OCI-LY1 (cell line): ENCODE data around the gene AGAP9.

Source experiments
- H2AFZ ChIP-seq: fragments of 200-600 bp; sonication (generic), shearing (Covaris generic); 2 replicates; pipeline ENCODE4 v1.6.0; 2014; ENCODE audit warnings: antibody characterized with exemption, mild to moderate bottlenecking, low read length
- H3F3A ChIP-seq: fragments of 200-600 bp; sonication (generic), shearing (Covaris generic); 2 replicates; pipeline ENCODE4 v1.6.0; 2014; ENCODE audit warnings: mild to moderate bottlenecking, antibody characterized with exemption, low read length, moderate library complexity; ENCODE audit not compliant: insufficient read depth
- H3K27ac ChIP-seq: fragments of 200-600 bp; sonication (generic); 2 replicates; pipeline ENCODE4 v1.5.1; 2014; ENCODE audit warnings: low read length, mixed run types, mild to moderate bottlenecking, low read depth; ENCODE audit not compliant: poor library complexity, severe bottlenecking
- H3K27me3 ChIP-seq: fragments of 200-600 bp; sonication (generic); 2 replicates; pipeline ENCODE4 v1.6.0; 2014; ENCODE audit warnings: antibody characterized with exemption, mild to moderate bottlenecking, low read length, moderate library complexity; ENCODE audit not compliant: insufficient read depth
- H3K36me3 ChIP-seq: fragments of 200-600 bp; sonication (generic); 2 replicates; pipeline ENCODE4 v1.6.1; 2014; ENCODE audit warnings: mild to moderate bottlenecking, antibody characterized with exemption, low read length, moderate library complexity, mixed read lengths; ENCODE audit not compliant: insufficient read depth
- H3K4me1 ChIP-seq: fragments of 200-600 bp; sonication (generic); 2 replicates; pipeline ENCODE4 v1.5.1; 2014; ENCODE audit warnings: mild to moderate bottlenecking, low read length, moderate library complexity; ENCODE audit not compliant: insufficient read depth, severe bottlenecking
- H3K4me2 ChIP-seq: fragments of 200-600 bp; sonication (generic), shearing (Covaris generic); 2 replicates; pipeline ENCODE4 v1.6.1; 2014; ENCODE audit warnings: low read length
- H3K4me3 ChIP-seq: fragments of 200-600 bp; sonication (generic); 2 replicates; pipeline ENCODE4 v1.5.1; 2014; ENCODE audit warnings: low read length, low read depth, mild to moderate bottlenecking, mixed read lengths; ENCODE audit not compliant: poor library complexity, severe bottlenecking
- H3K79me2 ChIP-seq: fragments of 200-600 bp; shearing (Covaris generic); 2 replicates; pipeline ENCODE4 v1.6.1; 2016; ENCODE audit warnings: mixed run types, low read length, mixed read lengths; ENCODE audit not compliant: insufficient read depth
- H3K9ac ChIP-seq: fragments of 200-600 bp; sonication (generic), shearing (Covaris generic); 2 replicates; pipeline ENCODE4 v1.6.1; 2014; ENCODE audit warnings: mild to moderate bottlenecking, low read length, mixed read lengths
- H3K9me2 ChIP-seq: fragments of 200-600 bp; sonication (generic), shearing (Covaris generic); 2 replicates; pipeline ENCODE4 v1.6.1; 2014; ENCODE audit warnings: low read depth, mild to moderate bottlenecking, low read length, mixed read lengths
- H3K9me3 ChIP-seq: fragments of 200-600 bp; shearing (Covaris generic); 2 replicates; pipeline ENCODE4 v1.6.1; 2014; ENCODE audit warnings: low read length, mixed read lengths
- H4K20me1 ChIP-seq: fragments of 200-600 bp; sonication (generic), shearing (Covaris generic); 2 replicates; pipeline ENCODE4 v1.6.0; 2016; ENCODE audit warnings: mild to moderate bottlenecking, low read length; ENCODE audit not compliant: insufficient read depth
- CTCF ChIP-seq: fragments of 200-600 bp; sonication (generic), shearing (Covaris generic); IDR thresholded peaks from 2 replicates; pipeline ENCODE4 v1.5.1; 2017; ENCODE audit warnings: mild to moderate bottlenecking, antibody characterized with exemption, low read length, moderate library complexity, mixed read lengths
- EZH2 ChIP-seq: fragments of 200-600 bp; sonication (generic), shearing (Covaris generic); IDR thresholded peaks from 2 replicates; pipeline ENCODE4 v1.8.0; 2017; ENCODE audit warnings: borderline replicate concordance, mixed run types, mild to moderate bottlenecking, antibody characterized with exemption, low read length, moderate library complexity, mixed read lengths

The AGAP9 gene

GRCh38 chr10:47454008-47454779, 69.2 kb downstream of the AGAP9 start:
- Histone ChIP-seq H3K36me3 (no peaks in the 10 kb centered on the region), H3K9me2 (no peaks in the 10 kb centered on the region), H3F3A (no peaks in the 10 kb centered on the region), H3K4me3 (no peak overlapping the region), H2AFZ (no peak overlapping the region), H4K20me1 (no peaks in the 10 kb centered on the region), H3K9me3 (no peaks in the 10 kb centered on the region), H3K9ac (no peak overlapping the region), H3K27me3 (no peaks in the 10 kb centered on the region), H3K4me1 (no peaks in the 10 kb centered on the region), H3K79me2 (no peaks in the 10 kb centered on the region), H3K27ac (no peak overlapping the region), H3K4me2 (no peak overlapping the region)
- TF ChIP-seq CTCF (no peak), EZH2 (no peak)

GRCh38 chr10:47453141-47454007, 70.1 kb downstream of the AGAP9 start:
- Histone ChIP-seq H3K9me2 (no peaks in the 10 kb centered on the region), H3K79me2 (no peaks in the 10 kb centered on the region), H3K4me2 (no peak overlapping the region), H4K20me1 (no peaks in the 10 kb centered on the region), H3K4me3 (no peak overlapping the region), H3K27me3 (no peaks in the 10 kb centered on the region), H3F3A (no peaks in the 10 kb centered on the region), H3K9me3 (no peaks in the 10 kb centered on the region), H3K9ac (no peak overlapping the region), H3K36me3 (no peaks in the 10 kb centered on the region), H2AFZ (no peak overlapping the region), H3K4me1 (no peaks in the 10 kb centered on the region), H3K27ac (no peak overlapping the region)
- TF ChIP-seq CTCF (no peak), EZH2 (no peak)

- no peak overlapping the region for H2AFZ ChIP-seq
- no peaks in the 10 kb centered on the region for H3K27me3 ChIP-seq
- H3K4me2 ChIP-seq = no peak overlapping the region
- no peak overlapping the region for H3K4me3 ChIP-seq
- H3K9me2 ChIP-seq = no peaks in the 10 kb centered on the region
- no peak overlapping the region for H3K27ac ChIP-seq
- H3K9me3 ChIP-seq = no peaks in the 10 kb centered on the region
- no peaks in the 10 kb centered on the region for H4K20me1 ChIP-seq
- H3K9ac ChIP-seq = no peak overlapping the region
- no peaks in the 10 kb centered on the region for H3K79me2 ChIP-seq
- no peak for TF ChIP-seq EZH2
- TF ChIP-seq CTCF = no peak
- H3F3A ChIP-seq = no peaks in the 10 kb centered on the region
- no peaks in the 10 kb centered on the region for H3K36me3 ChIP-seq
- no peaks in the 10 kb centered on the region for H3K4me1 ChIP-seq
These were observed 70.8 kb downstream of the AGAP9 start for GRCh38 chr10:47452495-47453140.
